Suprapubic skin (tissue), 4 donors: ENCODE data around the gene PRSS57.

Experiments
- EP300 ChIP-seq: sonication (generic); formaldehyde crosslinking; IDR thresholded peaks from one replicate; pipeline ENCODE4 v1.6.1; 2017; ENCODE audit warnings: antibody characterized with exemption
- POLR2AphosphoS5 ChIP-seq, 3 donors: sonication (generic); formaldehyde crosslinking; IDR thresholded peaks; one replicate each; pipeline ENCODE4 v1.6.1; 2017; ENCODE audit warnings: antibody characterized with exemption in 3 of 3
- TF ChIP-seq, protein P1 (sequence below), 2 donors: fragments of 200-600 bp in 1 of 2; fragments of 450-650 bp in 1 of 2; sonication (generic) in 1 of 2; IDR thresholded peaks; one replicate each; pipeline ENCODE4 v1.5.1; 2016 to 2019; ENCODE audit warnings: antibody characterized with exemption in 2 of 2, mild to moderate bottlenecking in 1 of 2, moderate library complexity in 1 of 2

DNA sequence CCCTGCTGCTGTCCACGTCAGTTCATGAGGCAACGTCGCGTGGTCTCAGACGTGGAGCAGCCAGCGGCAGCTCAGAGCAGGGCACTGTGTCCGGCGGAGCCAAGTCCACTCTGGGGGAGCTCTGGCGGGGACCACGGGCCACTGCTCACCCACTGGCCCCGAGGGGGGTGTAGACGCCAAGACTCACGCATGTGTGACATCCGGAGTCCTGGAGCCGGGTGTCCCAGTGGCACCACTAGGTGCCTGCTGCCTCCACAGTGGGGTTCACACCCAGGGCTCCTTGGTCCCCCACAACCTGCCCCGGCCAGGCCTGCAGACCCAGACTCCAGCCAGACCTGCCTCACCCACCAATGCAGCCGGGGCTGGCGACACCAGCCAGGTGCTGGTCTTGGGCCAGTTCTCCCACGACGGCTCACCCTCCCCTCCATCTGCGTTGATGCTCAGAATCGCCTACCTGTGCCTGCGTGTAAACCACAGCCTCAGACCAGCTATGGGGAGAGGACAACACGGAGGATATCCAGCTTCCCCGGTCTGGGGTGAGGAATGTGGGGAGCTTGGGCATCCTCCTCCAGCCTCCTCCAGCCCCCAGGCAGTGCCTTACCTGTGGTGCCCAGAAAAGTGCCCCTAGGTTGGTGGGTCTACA, 12.5 kb downstream of the PRSS57 start:
- TF ChIP-seq EP300 (no peak), POLR2AphosphoS5 (IDR thresholded peaks at IDR 0.05) (no peak)
- TF ChIP-seq, protein P1, sequence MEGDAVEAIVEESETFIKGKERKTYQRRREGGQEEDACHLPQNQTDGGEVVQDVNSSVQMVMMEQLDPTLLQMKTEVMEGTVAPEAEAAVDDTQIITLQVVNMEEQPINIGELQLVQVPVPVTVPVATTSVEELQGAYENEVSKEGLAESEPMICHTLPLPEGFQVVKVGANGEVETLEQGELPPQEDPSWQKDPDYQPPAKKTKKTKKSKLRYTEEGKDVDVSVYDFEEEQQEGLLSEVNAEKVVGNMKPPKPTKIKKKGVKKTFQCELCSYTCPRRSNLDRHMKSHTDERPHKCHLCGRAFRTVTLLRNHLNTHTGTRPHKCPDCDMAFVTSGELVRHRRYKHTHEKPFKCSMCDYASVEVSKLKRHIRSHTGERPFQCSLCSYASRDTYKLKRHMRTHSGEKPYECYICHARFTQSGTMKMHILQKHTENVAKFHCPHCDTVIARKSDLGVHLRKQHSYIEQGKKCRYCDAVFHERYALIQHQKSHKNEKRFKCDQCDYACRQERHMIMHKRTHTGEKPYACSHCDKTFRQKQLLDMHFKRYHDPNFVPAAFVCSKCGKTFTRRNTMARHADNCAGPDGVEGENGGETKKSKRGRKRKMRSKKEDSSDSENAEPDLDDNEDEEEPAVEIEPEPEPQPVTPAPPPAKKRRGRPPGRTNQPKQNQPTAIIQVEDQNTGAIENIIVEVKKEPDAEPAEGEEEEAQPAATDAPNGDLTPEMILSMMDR (IDR thresholded peaks at IDR 0.05) = no peak
